ENCODE results near the gene KCNA1.

The KCNA1 gene

GRCh38 chr12:4962539-4963486 is 53.1 kb downstream of the KCNA1 start:
- FAIRE-seq, result no peak

All from G401.6 (cell line).